GM18868 (cell line): ENCODE results near the gene STH.

Experiments
- ATAC-seq: cut with Tn5 transposase; IDR thresholded peaks from one replicate; pipeline ENCODE4 v1.9.1; 2021; ENCODE audit warnings: mild to moderate bottlenecking, moderate library complexity; ENCODE audit not compliant: unreplicated experiment

STH gene

GRCh38 chr17:46042925-46043324 is 43.9 kb downstream of the STH start:
- no peak for ATAC-seq

GRCh38 chr17:46043606-46044005 is 44.6 kb downstream of the STH start:
- no peak for ATAC-seq

GRCh38 chr17:46044286-46044928 is 45.4 kb downstream of the STH start:
- ATAC-seq, result no peak

GRCh38 chr17:46044989-46045388 is 45.9 kb downstream of the STH start:
- no peak for ATAC-seq

- no peak for ATAC-seq
These were observed 46.6 kb downstream of the STH start for GRCh38 chr17:46045639-46046038.

- ATAC-seq, result no peak
These were observed 47.9 kb downstream of the STH start for GRCh38 chr17:46046957-46047356.

GRCh38 chr17:46047398-46047797 is 48.3 kb downstream of the STH start:
- ATAC-seq, result no peak

- no peak for ATAC-seq
These were observed 48.8 kb downstream of the STH start for GRCh38 chr17:46047856-46048255.
